ENCODE measurements around the gene TNPO3.

- TF ChIP-seq EZH2 (IDR thresholded peaks at IDR 0.05), result no peak
- TF ChIP-seq CTCF (IDR thresholded peaks at IDR 0.05), result no peak
Measured at GRCh38 chr7:128985660-128986059, 69.3 kb downstream of the TNPO3 start.

Data from neural progenitor cell (in vitro differentiated cells).